ENCODE measurements around the gene CD248.

The CD248 gene

DNA sequence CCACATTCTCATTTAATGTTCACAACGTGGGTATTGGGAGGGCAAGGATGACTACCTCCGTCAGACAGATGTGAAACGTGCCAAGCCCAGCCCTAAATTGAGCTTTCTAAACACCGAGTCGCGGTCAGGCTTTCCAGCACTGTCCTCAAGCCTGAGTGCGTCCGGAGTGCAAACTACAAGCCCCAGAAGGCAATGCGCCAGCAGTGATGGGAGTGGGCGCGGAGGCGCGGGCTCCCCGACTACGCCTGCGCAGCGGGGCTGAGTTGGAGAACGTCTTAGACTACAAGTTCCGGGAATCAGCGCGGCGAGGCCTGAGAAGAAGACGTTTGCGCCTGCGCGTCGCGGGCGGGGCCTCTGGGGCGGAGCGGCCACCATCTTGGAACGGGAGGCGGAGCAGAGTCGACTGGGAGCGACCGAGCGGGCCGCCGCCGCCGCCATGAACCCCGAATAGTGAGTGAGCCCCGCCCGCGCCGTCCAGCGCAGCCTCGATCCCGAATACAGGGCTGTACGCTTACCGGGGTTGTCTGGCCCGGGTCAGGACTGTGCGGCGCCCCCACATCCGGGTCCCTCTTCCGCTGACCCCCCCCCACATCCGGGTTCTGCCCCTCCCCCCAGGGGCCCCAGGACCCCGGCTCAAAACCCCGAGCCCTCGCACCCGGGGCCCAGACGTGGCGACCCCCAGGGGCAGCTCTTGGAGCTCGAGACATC is 48.4 kb downstream of the CD248 start, which contains the start of gene RAB1B:
Gene RAB1B (plus strand): TSS at position 396 of the 708 bp plus-strand sequence. CDS start 41 bp downstream, at position 437.
- peak within 1 kb of the TSS; percentile 82 for H3K27ac ChIP-seq (ENCODE audit: poor library complexity, severe bottlenecking)
- no peaks in the 10 kb centered on the region for H3K4me1 ChIP-seq (ENCODE audit: insufficient read depth, poor library complexity, severe bottlenecking)
- H3K36me3 ChIP-seq (ENCODE audit: low read depth), result peaks cover 47% of the 10 kb centered on the region
- TF ChIP-seq, protein P1, sequence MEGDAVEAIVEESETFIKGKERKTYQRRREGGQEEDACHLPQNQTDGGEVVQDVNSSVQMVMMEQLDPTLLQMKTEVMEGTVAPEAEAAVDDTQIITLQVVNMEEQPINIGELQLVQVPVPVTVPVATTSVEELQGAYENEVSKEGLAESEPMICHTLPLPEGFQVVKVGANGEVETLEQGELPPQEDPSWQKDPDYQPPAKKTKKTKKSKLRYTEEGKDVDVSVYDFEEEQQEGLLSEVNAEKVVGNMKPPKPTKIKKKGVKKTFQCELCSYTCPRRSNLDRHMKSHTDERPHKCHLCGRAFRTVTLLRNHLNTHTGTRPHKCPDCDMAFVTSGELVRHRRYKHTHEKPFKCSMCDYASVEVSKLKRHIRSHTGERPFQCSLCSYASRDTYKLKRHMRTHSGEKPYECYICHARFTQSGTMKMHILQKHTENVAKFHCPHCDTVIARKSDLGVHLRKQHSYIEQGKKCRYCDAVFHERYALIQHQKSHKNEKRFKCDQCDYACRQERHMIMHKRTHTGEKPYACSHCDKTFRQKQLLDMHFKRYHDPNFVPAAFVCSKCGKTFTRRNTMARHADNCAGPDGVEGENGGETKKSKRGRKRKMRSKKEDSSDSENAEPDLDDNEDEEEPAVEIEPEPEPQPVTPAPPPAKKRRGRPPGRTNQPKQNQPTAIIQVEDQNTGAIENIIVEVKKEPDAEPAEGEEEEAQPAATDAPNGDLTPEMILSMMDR (IDR thresholded peaks at IDR 0.05; ENCODE audit: poor library complexity, severe bottlenecking), result no peak
- H3K27me3 ChIP-seq (ENCODE audit: insufficient read depth, poor library complexity, severe bottlenecking), result no peaks in the 10 kb centered on the region
- DNase-seq (ENCODE audit: low spot score), result peak; percentile 99
- peak; percentile 80 for ATAC-seq (ENCODE audit: low read depth)
- peak within 1 kb of the TSS; percentile 52 for H3K4me3 ChIP-seq (ENCODE audit: severe bottlenecking)
- no peaks in the 10 kb centered on the region for H3K9me3 ChIP-seq (ENCODE audit: severe bottlenecking)

DNA sequence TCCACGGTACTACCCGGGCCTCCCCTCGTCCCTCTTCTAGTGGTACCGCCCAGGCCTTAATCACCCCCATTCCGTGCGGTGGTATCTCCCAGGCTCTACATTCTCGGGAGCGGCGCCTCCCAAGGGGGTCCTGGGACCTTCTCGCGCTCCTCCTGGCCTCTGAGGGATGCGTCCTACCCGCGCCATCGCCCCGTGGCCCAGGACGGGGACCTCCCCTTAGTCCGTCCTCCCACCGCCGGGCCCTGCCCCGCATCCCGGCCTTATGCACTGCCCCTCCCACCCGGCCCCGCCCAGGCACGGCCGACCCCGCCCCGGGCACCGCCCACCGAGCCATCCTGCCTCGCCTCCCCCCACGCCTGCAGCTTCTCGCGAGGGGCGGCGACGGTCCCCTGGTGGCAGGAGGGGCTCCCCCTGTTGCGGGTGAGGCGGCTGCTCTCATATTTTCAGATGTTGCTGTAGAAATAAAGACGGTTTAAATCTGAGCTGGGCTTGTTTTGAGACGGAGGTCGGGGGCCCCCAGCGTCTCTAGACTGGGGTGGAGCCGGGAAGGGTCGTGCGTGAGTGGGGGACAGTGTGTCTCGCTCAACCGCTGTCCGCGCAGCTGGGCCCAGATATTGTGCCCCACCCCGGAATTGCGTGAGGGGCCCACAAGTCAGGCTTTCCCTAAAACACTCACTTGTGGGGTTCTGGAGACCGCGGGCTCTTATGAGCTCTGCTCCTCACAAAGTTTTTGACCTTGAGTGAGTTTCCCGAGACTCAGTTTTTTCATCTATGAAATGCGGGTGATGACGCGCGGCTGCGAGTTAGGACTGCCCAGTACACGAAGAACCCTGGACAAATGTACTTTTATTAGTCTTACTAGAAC is 49.2 kb downstream of the CD248 start:
- TF ChIP-seq, protein P1 (IDR thresholded peaks at IDR 0.05; ENCODE audit: poor library complexity, severe bottlenecking), result peak; percentile 18
- DNase-seq (ENCODE audit: low spot score) (peak; percentile 84), ATAC-seq (ENCODE audit: low read depth) (peak; percentile 66)
- Histone ChIP-seq H3K4me1 (ENCODE audit: insufficient read depth, poor library complexity, severe bottlenecking) (no peaks in the 10 kb centered on the region), H3K27ac (ENCODE audit: poor library complexity, severe bottlenecking) (peak overlapping the region; percentile 82), H3K4me3 (ENCODE audit: severe bottlenecking) (peak overlapping the region; percentile 52), H3K9me3 (ENCODE audit: severe bottlenecking) (no peaks in the 10 kb centered on the region), H3K27me3 (ENCODE audit: insufficient read depth, poor library complexity, severe bottlenecking) (no peaks in the 10 kb centered on the region), H3K36me3 (ENCODE audit: low read depth) (peaks cover 45% of the 10 kb centered on the region)

DNA sequence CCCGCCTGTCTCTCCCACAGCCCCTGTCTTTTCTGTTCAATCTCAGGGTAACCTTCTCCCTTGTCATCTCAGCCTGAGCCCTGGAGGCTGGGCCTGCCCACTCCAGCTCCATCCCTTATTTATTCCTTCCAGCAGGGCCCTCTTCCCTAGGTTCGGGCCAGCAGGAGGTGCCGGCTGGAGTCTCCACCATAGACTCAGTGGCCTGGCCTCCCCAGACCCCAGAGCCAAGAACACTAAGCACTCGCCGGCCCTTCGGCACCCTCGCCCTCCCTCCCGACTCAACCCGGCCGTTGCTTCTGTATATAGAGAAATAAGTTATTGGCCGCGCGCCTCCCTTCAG is 49.8 kb downstream of the CD248 start:
- Histone ChIP-seq H3K36me3 (ENCODE audit: low read depth) (peaks cover 43% of the 10 kb centered on the region), H3K4me3 (ENCODE audit: severe bottlenecking) (peak overlapping the region; percentile 52), H3K4me1 (ENCODE audit: insufficient read depth, poor library complexity, severe bottlenecking) (no peaks in the 10 kb centered on the region), H3K27ac (ENCODE audit: poor library complexity, severe bottlenecking) (peak overlapping the region; percentile 82), H3K27me3 (ENCODE audit: insufficient read depth, poor library complexity, severe bottlenecking) (no peaks in the 10 kb centered on the region), H3K9me3 (ENCODE audit: severe bottlenecking) (no peaks in the 10 kb centered on the region)
- DNase-seq (ENCODE audit: low spot score), result no peak
- peak; percentile 3; the same call in 2 of the 3 replicates for ATAC-seq (ENCODE audit: low read depth)
- TF ChIP-seq, protein P1 (IDR thresholded peaks at IDR 0.05; ENCODE audit: poor library complexity, severe bottlenecking), result no peak

DNA sequence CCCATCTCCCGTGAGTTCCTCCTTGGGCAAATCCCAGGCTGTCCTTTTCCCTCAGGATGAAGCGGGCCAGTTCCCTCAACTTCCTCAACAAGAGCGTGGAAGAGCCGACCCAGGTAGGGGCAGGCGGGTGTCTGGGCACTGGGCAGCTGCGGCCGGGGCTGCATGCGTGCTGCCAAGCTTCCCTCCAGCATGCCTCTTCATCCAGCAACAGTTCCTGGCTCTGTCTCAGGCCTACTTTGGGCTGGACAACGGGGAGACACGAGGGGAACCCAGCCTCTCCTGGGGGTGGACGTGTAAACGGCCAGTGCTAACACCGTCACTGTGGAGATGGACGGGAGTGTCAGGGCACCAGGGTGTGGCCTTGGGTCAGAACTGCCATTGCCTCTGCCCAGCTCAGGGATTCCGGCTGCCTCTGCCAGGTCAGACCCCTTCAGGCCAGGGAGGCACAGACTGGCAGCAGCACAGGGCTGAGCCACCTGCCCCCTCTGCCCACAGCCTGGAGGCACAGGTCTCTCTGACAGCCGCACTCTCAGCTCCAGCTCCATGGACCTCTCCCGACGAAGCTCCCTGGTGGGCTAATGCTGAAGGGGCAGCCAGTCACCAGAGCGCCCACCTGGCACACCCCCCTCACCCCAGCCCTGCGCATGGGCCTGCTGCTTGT is 50.3 kb downstream of the CD248 start:
- no peaks in the 10 kb centered on the region for H3K4me1 ChIP-seq (ENCODE audit: insufficient read depth, poor library complexity, severe bottlenecking)
- ATAC-seq (ENCODE audit: low read depth), result no peak
- H3K9me3 ChIP-seq (ENCODE audit: severe bottlenecking), result no peaks in the 10 kb centered on the region
- DNase-seq (ENCODE audit: low spot score), result peak; percentile 64
- H3K4me3 ChIP-seq (ENCODE audit: severe bottlenecking), result no peak overlapping the region
- peak overlapping the region; percentile 82 for H3K27ac ChIP-seq (ENCODE audit: poor library complexity, severe bottlenecking)
- no peaks in the 10 kb centered on the region for H3K27me3 ChIP-seq (ENCODE audit: insufficient read depth, poor library complexity, severe bottlenecking)
- H3K36me3 ChIP-seq (ENCODE audit: low read depth), result peaks cover 39% of the 10 kb centered on the region
- TF ChIP-seq, protein P1 (IDR thresholded peaks at IDR 0.05; ENCODE audit: poor library complexity, severe bottlenecking), result no peak
